ENCODE measurements around the gene ZEB2.

The ZEB2 gene

DNA sequence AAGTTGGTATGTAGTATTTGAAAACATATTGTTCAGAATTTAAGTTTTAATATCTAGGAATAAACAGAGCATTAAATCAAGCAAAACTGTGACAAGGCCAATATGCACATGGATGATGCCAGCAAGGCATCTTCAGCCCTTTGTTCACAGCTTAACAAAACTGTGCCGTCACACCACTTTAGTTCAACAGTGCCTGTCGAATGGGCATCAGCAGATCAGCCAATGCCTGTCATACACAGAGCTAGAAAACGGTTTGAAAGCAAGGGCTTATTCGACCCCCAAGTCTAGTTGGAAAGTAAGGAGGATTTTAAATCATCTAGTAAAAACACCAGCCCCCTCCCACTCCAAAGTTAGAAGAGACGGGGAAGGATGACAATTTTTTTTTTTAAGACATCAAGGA lies 16.7 kb downstream of the ZEB2 start:
- H3K27ac ChIP-seq (ENCODE audit: low read depth, low read length), result no peak overlapping the region
- no peaks in the 10 kb centered on the region for H3F3A ChIP-seq (ENCODE audit: control insufficient read depth, insufficient read depth)
- H3K36me3 ChIP-seq (ENCODE audit: control insufficient read depth, low read length), result no peaks in the 10 kb centered on the region; the same call in 1 of the 2 replicates
- no peak overlapping the region for H3K4me3 ChIP-seq (ENCODE audit: low read length)
- no peaks in the 10 kb centered on the region for H3K9me2 ChIP-seq (replicated peaks; ENCODE audit: control insufficient read depth, low read length)
- H3K4me2 ChIP-seq (ENCODE audit: low read length), result no peak overlapping the region
- 0 out of 2 replicates have a peak, but pooled peaks cover 3% of the 10 kb centered on the region for H3K79me2 ChIP-seq (ENCODE audit: control insufficient read depth, low read length)
- H3K4me1 ChIP-seq (ENCODE audit: control insufficient read depth, low read length), result peaks cover 3% of the 10 kb centered on the region
- H3K9me3 ChIP-seq (ENCODE audit: control insufficient read depth, insufficient read depth, low read length), result no peaks in the 10 kb centered on the region
- no peaks in the 10 kb centered on the region for H3K27me3 ChIP-seq (ENCODE audit: control insufficient read depth, low read length)
- no peaks in the 10 kb centered on the region for H4K20me1 ChIP-seq (ENCODE audit: control insufficient read depth, insufficient read depth, low read depth, low read length)
- TF ChIP-seq EZH2phosphoT487 (IDR thresholded peaks at IDR 0.05; ENCODE audit: borderline replicate concordance, low read length), result no peak
- TF ChIP-seq CTCF (IDR thresholded peaks at IDR 0.05; ENCODE audit: low read depth, low read length, poor library complexity, severe bottlenecking), result no peak

DNA sequence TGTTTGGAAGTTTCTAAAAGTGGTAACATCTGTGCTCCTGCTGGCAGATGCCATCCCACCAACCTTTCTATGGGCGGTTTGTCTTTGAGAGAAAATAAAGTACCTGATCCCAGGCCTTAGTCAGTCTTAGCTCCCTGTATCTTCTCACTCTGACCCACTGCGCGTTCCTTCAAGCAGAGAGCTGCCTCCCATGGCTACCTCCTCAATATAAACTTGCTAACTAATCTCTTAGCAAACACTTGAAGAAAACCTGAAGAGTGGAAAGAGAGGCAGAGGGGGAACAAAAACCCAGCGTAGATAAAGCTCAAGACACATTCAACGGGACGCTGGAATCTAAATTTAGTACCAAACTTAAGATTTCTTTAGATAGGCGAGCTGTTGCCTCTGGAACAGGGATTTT lies 17.6 kb downstream of the ZEB2 start:
- Histone ChIP-seq H3K27me3 (ENCODE audit: control insufficient read depth, low read length) (no peaks in the 10 kb centered on the region), H3K4me1 (ENCODE audit: control insufficient read depth, low read length) (no peaks in the 10 kb centered on the region), H3K4me3 (ENCODE audit: low read length) (no peak overlapping the region), H3K79me2 (ENCODE audit: control insufficient read depth, low read length) (0 out of 2 replicates have a peak, but pooled peaks cover 2% of the 10 kb centered on the region), H3K4me2 (ENCODE audit: low read length) (no peak overlapping the region), H3K9me3 (ENCODE audit: control insufficient read depth, insufficient read depth, low read length) (no peaks in the 10 kb centered on the region), H3K36me3 (ENCODE audit: control insufficient read depth, low read length) (no peaks in the 10 kb centered on the region; the same call in 1 of the 2 replicates), H3K9me2 (replicated peaks; ENCODE audit: control insufficient read depth, low read length) (no peaks in the 10 kb centered on the region), H3F3A (ENCODE audit: control insufficient read depth, insufficient read depth) (no peaks in the 10 kb centered on the region), H4K20me1 (ENCODE audit: control insufficient read depth, insufficient read depth, low read depth, low read length) (no peaks in the 10 kb centered on the region), H3K27ac (ENCODE audit: low read depth, low read length) (no peak overlapping the region)
- no peak for TF ChIP-seq EZH2phosphoT487 (IDR thresholded peaks at IDR 0.05; ENCODE audit: borderline replicate concordance, low read length)
- no peak for TF ChIP-seq CTCF (IDR thresholded peaks at IDR 0.05; ENCODE audit: low read depth, low read length, poor library complexity, severe bottlenecking)

DNA sequence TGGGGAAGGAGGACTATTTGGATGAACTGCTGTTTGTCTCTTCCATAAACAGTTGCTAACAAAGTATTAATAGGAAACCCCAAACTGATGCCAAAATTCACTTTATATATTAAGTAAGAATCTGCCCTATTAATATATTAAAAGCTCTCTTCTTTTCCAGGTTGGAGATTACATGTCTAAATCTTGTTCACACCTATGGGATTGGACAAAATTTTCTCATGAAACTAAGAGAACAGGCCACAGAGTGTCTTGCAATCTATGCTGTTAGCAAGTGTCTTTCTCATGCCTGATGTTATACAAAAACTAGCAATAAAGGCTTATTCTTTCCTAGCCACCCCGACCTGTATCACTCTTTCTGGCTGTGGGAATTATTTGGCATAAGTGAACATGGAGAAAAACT lies 18.3 kb downstream of the ZEB2 start:
- H3K9me3 ChIP-seq (ENCODE audit: control insufficient read depth, insufficient read depth, low read length), result no peaks in the 10 kb centered on the region
- H3K27ac ChIP-seq (ENCODE audit: low read depth, low read length), result no peak overlapping the region
- H3K4me1 ChIP-seq (ENCODE audit: control insufficient read depth, low read length), result no peaks in the 10 kb centered on the region
- H4K20me1 ChIP-seq (ENCODE audit: control insufficient read depth, insufficient read depth, low read depth, low read length), result no peaks in the 10 kb centered on the region
- no peaks in the 10 kb centered on the region for H3K27me3 ChIP-seq (ENCODE audit: control insufficient read depth, low read length)
- no peaks in the 10 kb centered on the region for H3K9me2 ChIP-seq (replicated peaks; ENCODE audit: control insufficient read depth, low read length)
- no peak overlapping the region for H3K4me2 ChIP-seq (ENCODE audit: low read length)
- H3K36me3 ChIP-seq (ENCODE audit: control insufficient read depth, low read length), result no peaks in the 10 kb centered on the region; the same call in 1 of the 2 replicates
- H3K79me2 ChIP-seq (ENCODE audit: control insufficient read depth, low read length), result 0 out of 2 replicates have a peak, but pooled peaks cover 6% of the 10 kb centered on the region
- TF ChIP-seq EZH2phosphoT487 (IDR thresholded peaks at IDR 0.05; ENCODE audit: borderline replicate concordance, low read length) (no peak), CTCF (IDR thresholded peaks at IDR 0.05; ENCODE audit: low read depth, low read length, poor library complexity, severe bottlenecking) (no peak)
- H3K4me3 ChIP-seq (ENCODE audit: low read length), result no peak overlapping the region
- no peaks in the 10 kb centered on the region for H3F3A ChIP-seq (ENCODE audit: control insufficient read depth, insufficient read depth)
